Measurements from ENCODE around the gene RNF115.

Gene RNF115

DNA sequence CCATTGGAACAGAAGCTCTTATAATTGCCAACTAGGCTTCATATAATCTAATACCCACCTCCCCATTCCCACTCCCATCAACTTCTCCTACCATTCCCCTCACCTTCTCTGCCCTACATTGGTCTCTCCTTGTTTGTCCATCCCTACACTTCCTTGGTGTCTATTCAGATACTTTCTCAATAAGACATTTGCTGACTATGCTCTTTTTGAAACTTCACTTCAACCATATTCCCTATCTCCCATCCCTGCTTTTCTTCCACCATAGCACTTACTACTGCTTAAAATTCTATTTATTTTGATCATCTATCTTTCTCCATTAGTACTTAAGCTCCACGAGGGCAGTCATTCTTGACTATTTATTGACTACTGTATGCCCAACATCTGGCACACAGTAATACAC lies 64.2 kb downstream of the RNF115 start:
- DNase-seq (ENCODE audit: low read depth), result no peak
- H3K4me3 ChIP-seq (ENCODE audit: low read depth, low read length), result no peak overlapping the region
- TF ChIP-seq, protein P1, sequence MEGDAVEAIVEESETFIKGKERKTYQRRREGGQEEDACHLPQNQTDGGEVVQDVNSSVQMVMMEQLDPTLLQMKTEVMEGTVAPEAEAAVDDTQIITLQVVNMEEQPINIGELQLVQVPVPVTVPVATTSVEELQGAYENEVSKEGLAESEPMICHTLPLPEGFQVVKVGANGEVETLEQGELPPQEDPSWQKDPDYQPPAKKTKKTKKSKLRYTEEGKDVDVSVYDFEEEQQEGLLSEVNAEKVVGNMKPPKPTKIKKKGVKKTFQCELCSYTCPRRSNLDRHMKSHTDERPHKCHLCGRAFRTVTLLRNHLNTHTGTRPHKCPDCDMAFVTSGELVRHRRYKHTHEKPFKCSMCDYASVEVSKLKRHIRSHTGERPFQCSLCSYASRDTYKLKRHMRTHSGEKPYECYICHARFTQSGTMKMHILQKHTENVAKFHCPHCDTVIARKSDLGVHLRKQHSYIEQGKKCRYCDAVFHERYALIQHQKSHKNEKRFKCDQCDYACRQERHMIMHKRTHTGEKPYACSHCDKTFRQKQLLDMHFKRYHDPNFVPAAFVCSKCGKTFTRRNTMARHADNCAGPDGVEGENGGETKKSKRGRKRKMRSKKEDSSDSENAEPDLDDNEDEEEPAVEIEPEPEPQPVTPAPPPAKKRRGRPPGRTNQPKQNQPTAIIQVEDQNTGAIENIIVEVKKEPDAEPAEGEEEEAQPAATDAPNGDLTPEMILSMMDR (IDR thresholded peaks at IDR 0.05; ENCODE audit: control insufficient read depth, extremely low read depth, insufficient read depth), result no peak

DNA sequence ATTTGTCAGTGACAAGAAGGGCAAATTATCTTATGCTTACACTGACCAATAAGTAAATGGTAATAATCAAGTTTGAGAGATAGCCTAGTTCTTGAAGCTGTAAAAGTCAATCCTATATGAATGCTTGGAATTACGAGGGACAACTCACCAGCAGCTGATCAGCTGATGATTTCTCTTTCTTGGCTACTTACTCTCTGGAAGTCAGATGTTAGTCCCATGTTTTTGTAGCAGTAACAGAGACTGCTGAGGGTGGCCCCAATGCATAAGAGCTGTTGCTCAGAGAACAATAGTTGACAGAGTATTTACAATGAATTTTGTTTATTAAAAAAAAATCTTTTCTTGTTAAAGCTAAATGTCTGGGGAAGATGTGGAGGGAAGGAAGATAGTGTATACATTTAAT lies 65.3 kb downstream of the RNF115 start:
- TF ChIP-seq, protein P1 (IDR thresholded peaks at IDR 0.05; ENCODE audit: control insufficient read depth, extremely low read depth, insufficient read depth), result no peak
- no peak for DNase-seq (ENCODE audit: low read depth)
- no peak overlapping the region for H3K4me3 ChIP-seq (ENCODE audit: low read depth, low read length)

- H3K4me3 ChIP-seq (ENCODE audit: low read depth, low read length), result no peak overlapping the region
- TF ChIP-seq, protein P1 (IDR thresholded peaks at IDR 0.05; ENCODE audit: control insufficient read depth, extremely low read depth, insufficient read depth), result no peak
- DNase-seq (ENCODE audit: low read depth), result no peak
Measured at GRCh38 chr1:145758116-145758515, 65.8 kb downstream of the RNF115 start.

GRCh38 chr1:145757420-145757819 lies 66.5 kb downstream of the RNF115 start:
- TF ChIP-seq, protein P1 (IDR thresholded peaks at IDR 0.05; ENCODE audit: control insufficient read depth, extremely low read depth, insufficient read depth), result no peak
- H3K4me3 ChIP-seq (ENCODE audit: low read depth, low read length), result no peak overlapping the region

GRCh38 chr1:145751491-145752037 lies 72.3 kb downstream of the RNF115 start:
- TF ChIP-seq, protein P1 (IDR thresholded peaks at IDR 0.05; ENCODE audit: control insufficient read depth, extremely low read depth, insufficient read depth), result no peak
- DNase-seq (ENCODE audit: low read depth), result no peak
- H3K4me3 ChIP-seq (ENCODE audit: low read depth, low read length), result no peak overlapping the region

More at GRCh38 chr1:145757420-145757819, 66.5 kb downstream of the RNF115 start:
- DNase-seq (ENCODE audit: low read depth), result no peak

GRCh38 chr1:145750426-145750825 lies 73.5 kb downstream of the RNF115 start:
- H3K4me3 ChIP-seq (ENCODE audit: low read depth, low read length), result no peak overlapping the region
- TF ChIP-seq, protein P1 (IDR thresholded peaks at IDR 0.05; ENCODE audit: control insufficient read depth, extremely low read depth, insufficient read depth), result no peak
- no peak for DNase-seq (ENCODE audit: low read depth)

Measured in LNCaP clone FGC (cell line).